DMS 273 (cell line): ENCODE data around the gene HPSE2.

Experiments
- DNase-seq: peaks from one replicate; lab custom pipeline; 2025; ENCODE audit not compliant: unreplicated experiment; lab: John Stamatoyannopoulos, UW

The HPSE2 gene

DNA sequence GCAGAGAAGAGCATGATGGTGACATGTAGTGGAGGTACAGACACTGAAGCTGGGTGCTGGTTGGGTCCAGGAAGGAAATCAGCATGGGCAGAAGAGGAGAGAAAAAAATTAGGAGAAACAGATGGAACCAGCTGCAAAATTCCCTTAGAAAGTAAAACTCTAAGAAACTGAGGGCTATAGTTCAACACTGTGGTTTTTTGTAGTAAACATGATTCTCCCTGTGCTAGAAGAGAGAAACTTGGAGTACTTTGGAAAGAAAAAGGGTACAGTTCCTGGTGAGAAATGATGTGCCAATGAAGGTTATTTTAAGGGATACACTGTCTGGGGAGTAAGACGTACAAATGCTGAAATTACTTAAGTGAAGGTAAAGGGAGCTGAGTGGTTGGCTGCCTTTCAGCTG is 607.4 kb downstream of the HPSE2 start:
- no peak for DNase-seq

DNA sequence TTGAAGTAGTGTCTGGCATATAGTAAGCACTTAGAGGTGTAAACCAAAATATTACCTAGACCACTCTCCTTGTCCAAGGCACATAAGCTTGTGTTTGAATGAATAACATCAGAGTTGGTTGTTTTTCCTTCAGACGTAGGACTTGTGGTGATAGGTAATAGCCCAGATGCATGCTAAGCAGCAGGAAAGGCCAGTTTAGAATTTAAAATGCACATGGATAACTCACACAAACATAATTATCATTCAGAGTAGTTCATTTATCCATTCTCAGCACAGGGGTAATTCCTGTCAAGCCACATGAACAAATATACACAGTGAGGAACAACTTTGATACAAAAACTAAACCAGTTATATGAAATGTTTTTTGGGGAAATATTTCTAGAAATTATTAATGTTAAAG is 607.9 kb downstream of the HPSE2 start:
- no peak for DNase-seq

GRCh38 chr10:98624963-98625362 is 610.7 kb downstream of the HPSE2 start:
- no peak for DNase-seq

- DNase-seq = no peak
Measured at GRCh38 chr10:98623176-98623575, 612.5 kb downstream of the HPSE2 start.

GRCh38 chr10:98621630-98622029 is 614.0 kb downstream of the HPSE2 start:
- DNase-seq = no peak

GRCh38 chr10:98620503-98620902 is 615.1 kb downstream of the HPSE2 start:
- no peak for DNase-seq

DNA sequence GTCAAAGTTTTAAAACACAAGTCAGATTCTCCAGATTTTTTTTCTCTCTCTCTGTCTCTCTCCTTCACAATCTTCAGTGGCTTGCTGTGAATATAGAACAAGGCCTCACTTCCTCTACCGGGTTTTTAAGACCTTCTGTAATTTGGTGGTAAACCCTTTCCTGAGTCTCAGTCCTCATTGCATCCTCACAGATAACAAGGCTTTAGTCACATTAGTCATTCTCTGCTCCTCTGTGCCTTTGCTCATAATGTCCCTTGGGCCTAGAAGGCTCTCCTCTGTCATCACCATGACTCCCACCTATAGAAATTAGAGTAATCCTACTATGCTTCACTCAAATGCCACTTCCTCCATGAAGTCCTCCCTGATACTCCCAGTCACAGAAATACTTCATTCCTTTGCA is 616.2 kb downstream of the HPSE2 start:
- DNase-seq = no peak

- no peak for DNase-seq
Measured at GRCh38 chr10:98617906-98618520, 617.6 kb downstream of the HPSE2 start.

GRCh38 chr10:98613446-98613845 is 622.2 kb downstream of the HPSE2 start:
- DNase-seq = no peak

- no peak for DNase-seq
Measured at GRCh38 chr10:98611436-98611835, 624.2 kb downstream of the HPSE2 start.

DNA sequence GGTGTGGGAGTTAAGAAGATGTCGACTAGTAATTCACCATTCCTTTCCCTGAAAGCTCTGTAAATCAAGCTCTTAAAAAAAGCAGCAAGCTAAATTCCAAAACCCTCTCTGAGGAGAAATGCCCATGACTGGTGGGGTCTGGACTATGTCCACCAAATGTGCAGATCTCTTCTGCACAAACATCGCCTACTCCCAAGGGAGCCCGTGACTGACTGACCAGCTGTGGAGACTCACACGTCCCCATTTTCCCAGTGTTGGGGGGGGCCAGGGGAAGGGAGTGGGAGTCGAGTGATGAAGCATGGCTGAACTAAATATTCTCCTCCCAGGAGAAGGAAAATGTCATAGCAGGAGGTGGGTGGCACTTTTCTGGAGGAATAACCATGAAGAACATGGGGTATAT is 624.8 kb downstream of the HPSE2 start:
- DNase-seq = no peak

DNA sequence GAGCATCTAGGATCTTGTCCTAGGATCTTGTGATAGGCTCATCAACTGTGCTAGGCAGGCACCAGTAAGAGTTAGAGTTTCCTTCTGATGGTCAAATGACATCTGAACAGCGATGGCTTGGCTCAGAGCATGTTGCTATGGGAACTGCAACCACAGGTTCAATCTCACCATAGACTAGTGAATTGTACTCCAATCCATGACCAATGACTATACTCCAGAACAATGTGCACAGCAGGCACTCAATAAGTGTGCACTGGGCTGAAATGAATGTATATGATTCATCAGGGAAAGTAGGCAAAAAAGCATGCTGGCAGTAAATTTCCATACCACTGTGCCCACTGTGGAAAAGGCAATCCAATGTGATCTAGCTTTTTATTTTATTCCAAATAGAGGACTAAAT is 625.4 kb downstream of the HPSE2 start:
- DNase-seq = no peak

GRCh38 chr10:98609265-98609664 is 626.4 kb downstream of the HPSE2 start:
- no peak for DNase-seq

GRCh38 chr10:98608411-98608810 is 627.2 kb downstream of the HPSE2 start:
- no peak for DNase-seq

DNA sequence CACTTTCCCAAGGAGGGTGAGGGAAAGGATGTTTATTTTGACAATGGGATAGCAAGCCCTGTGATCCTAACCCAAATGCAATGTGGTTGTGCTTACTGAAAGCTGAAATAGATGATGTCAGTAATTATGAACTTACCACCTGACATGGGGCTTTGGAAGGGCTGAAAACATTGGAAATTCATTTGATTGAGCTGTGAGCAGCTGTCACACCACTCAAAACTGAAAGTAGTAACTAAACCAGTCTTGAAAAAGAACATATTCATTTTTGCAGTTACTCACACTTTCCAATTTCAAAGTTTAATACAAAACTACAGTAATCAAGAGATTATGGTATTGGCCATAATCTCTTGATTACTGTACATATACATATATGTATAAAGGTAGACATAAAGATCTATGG is 633.4 kb downstream of the HPSE2 start:
- no peak for DNase-seq

DNA sequence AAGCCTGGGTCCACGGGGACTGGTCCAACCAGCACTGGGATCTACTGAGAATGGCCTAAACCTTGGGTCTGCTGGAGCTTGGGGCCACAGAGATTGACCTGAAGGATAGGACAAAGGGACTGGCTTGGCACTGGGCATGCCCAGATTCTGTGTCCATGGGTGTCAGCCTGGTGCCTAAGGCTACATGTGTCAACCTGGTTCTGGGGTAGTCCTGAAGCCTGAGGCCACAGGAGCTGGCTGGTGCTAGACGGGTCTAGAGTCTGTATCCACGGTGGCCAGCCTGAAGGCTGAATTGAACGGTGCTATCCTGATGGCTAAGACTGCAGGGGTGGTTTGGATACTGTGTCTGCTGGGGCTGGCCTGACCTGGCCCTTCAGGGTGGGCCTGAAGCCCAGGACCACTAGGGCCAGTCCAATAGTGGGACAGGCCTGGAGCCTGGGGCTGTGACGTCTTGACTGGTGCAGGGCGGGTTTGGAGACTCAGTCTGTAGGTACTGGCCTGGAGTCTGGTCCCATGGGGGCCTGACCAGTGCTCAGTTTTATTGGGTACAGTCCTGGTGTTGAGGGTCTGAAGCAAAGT is 636.5 kb downstream of the HPSE2 start:
- no peak for DNase-seq

DNA sequence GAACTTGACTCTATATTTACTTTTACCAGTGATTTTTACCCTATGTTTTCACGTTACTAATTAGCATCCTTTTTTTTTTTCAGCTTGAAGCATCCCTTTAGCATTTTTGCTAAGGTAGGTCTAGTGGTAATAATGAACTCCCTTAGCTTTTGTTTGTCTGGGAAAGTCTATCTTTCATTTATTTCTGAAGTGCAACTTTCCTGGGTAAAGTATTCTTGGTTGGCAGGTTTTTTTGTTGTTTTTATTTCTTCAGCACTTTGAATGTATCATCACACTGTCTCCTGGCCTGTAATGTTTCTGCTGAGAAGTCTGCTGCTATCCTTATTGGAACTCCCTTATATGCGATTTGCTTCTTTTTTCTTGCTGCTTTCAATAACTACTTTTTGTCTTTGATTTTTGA is 639.2 kb downstream of the HPSE2 start:
- DNase-seq = no peak

DNA sequence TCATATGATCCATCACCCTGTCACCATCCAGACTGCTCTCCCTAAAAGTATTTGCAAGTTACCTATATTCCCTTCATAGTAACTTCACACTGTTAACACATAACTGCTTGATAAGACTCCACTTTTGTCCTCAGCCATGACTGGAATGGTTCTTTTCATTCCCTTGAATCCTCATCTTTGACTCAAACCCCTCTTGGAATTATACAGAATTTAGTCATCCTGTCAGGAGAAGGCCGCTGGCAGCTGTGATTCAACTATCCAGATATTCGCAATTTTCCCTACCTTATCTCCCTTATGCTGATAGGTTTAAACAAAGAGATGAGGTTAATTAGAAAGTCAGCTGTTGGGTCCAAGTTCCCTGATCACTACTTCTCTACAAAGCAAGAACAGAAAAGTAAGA is 646.0 kb downstream of the HPSE2 start:
- DNase-seq = no peak

GRCh38 chr10:98589007-98589406 is 646.6 kb downstream of the HPSE2 start:
- DNase-seq = no peak

DNA sequence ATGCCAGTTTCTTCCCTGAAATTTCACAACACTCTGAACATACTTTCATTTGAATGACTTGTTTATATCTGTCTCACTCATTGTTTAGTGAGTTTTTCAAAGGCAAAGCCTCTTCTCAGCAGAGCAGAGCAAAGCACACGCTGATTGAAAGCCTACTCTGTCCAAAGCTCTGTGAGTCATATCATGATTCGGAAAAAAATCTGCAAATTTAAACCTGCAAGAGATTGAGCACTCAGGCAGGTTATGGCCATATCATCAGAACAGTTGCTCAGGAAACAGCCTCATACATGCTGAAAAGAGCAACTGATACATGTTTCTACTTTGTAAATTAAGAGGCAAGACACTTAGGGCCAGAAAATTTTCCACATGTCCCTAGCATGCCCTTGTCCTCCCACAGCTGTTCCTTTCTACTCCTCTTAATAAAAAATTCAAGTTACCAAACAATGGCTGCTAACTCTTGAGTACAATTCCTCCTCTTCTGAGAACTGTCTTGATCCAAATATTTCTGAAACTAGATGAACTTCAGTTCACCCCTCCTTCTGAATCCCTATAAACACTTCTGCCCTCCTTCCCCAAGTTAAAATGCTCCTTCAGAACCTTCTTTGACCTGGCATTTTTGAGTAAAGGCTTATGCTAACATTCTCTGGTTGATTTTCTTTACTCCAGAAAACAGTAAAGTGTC is 648.4 kb downstream of the HPSE2 start:
- DNase-seq = no peak

- DNase-seq = no peak
Measured at GRCh38 chr10:98586096-98586495, 649.6 kb downstream of the HPSE2 start.

GRCh38 chr10:98582363-98582762 is 653.3 kb downstream of the HPSE2 start:
- peak; percentile 70 for DNase-seq

DNA sequence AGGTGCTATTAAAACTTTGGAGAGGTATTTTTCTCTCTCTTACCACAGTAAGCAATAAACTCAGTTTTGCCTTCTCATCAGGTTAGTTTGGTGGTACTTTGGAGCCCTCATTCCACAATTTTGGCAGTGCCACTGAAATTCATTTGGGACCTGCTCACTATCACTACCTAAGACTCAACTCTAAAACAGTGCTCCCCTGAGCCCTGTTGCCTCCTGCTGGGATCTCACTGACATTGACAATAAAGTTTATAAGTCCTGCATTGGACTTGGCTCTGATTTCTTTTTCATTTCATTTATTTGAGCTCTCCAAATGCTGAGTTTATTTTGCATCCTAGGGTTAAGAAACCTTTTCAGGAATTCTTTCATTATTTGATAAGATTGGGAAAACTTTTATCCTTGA is 658.1 kb downstream of the HPSE2 start:
- DNase-seq = no peak
